ENCODE measurements around the gene LTN1.

The LTN1 gene

GRCh38 chr21:28885853-28886177, 106.9 kb downstream of the LTN1 start:
- no peak for DNase-seq (ENCODE audit: low read depth in 2 of 3, low spot score in 2 of 3)

DNA sequence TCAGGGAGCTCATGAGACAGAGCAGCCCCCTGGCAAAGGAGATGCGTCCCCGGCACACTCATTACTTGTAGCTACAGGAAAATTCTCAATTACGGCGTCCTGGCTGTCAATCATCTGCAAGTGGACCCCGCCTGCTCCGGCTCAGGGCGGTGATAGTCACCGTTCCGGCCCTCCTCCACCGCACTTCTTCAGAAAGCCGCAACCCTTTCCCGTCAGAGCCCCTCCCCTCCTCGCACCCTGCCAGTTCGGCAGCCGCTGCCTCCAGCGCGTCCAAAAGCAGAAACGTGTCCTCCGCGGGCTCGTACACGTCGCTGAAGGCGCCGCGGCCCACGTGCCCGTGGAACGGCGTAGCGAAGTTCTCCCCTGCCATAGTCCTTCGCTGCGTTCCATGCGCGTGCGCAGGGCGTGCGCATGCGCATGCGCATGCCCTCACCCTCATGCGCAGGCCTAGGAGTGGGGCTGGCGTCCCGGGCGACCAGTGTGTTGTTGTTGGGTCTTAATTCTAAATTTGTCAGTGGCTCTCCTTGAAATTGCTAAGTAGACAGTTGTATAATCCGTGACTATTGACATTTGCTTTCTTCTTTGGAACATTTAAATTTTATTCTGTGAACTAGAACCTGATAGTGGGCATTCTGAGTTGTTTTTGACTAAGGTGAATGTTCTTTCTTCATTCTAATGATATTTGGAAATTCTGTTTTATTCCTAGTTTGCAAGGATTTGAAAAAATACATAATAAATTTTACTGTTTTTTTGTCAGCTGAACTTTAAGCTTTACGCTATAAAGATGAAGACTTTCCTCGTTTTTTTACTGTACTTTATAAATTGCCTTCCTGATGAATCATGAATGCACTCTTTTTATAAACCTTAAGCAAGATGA, 107.5 kb downstream of the LTN1 start:
- DNase-seq (ENCODE audit: low read depth in 2 of 3, low spot score in 2 of 3) = peak; percentile 65 to 85 (median 70)

- no peak for DNase-seq (ENCODE audit: low read depth in 2 of 3, low spot score in 2 of 3)
Observed at GRCh38 chr21:28884481-28884880, 108.2 kb downstream of the LTN1 start.

DNA sequence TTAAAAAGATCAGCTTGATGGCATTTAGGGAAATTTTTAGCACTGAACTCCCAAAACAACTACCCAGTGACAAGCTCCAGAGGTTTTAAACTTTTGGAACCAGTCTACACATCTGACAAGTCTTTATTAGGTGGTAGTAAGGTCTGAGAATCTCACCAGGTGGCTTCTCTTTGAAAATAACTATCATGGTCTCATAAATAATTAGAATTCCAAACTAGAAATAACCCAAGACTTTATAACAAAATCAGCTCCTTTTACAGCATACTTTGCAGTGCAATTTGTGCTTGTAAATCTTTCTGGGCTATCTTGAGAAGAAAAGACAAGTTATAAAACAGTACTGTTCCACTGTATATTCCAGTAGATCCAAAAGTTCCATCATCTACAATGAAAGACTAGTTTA, 108.7 kb downstream of the LTN1 start:
- no peak for DNase-seq (ENCODE audit: low read depth in 2 of 3, low spot score in 2 of 3)

DNA sequence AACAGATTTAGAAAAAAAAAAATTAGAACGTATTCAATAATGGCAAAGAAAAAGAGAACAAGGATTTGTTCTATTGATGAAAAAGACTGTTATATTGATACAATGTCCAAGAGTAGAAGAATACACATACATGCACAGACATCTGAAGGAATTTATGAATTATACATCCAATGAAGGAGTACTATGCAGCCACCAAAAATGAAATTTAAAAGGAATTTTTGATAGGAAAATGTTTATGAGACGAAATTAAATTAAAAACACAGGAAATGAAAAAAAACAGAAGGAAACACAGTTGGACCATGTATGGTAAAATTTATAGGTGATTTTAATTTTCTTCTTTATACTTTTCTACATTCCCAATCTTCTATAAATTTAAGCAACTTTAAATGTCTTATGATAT, 110.3 kb downstream of the LTN1 start:
- no peak for DNase-seq (ENCODE audit: low read depth in 2 of 3, low spot score in 2 of 3)
